ENCODE measurements around the gene CHIT1. TPM values are rescaled to one million over a fixed set of nuclear protein-coding genes. Genes with fewer than 3 reads are reported as not detected.

Gene CHIT1
- total RNA-seq, 8 experiments from 2014 or later: 0.07 to 2.4 (median 0.24) TPM

GRCh38 chr1:203174324-203174985 is 55.0 kb downstream of the CHIT1 start:
- Histone ChIP-seq H3K4me3 (no peak overlapping the region), H3K27ac (no peak overlapping the region), H3K4me1 (replicated peaks in 1 of 2) (peaks cover 18 to 28% of the 10 kb centered on the region in 2 donors)
- no peak for ATAC-seq (replicated peaks in 6 of 8)
- in situ Hi-C loops (cut with MboI; ENCODE audit: low pct_unique_long_range_greater_than_20kb in 2 of 9, low sequenced_read_pairs in 9 of 9, unreplicated experiment in 9 of 9): no loop called here
- WGBS, 10 experiments: 87 to 100% (median 92%) methylated on average over 2 to 11 of the region's 12 CpGs; no CpG with 5 or more reads in 3 of the 10 experiments

GRCh38 chr1:203173566-203173965 is 55.9 kb downstream of the CHIT1 start:
- no peak overlapping the region for H3K27ac ChIP-seq
- no peak overlapping the region for H3K4me3 ChIP-seq
- peak; percentile 27 to 75 (median 63) for ATAC-seq (replicated peaks in 6 of 8)
- in situ Hi-C loops (cut with MboI; ENCODE audit: low pct_unique_long_range_greater_than_20kb in 2 of 9, low sequenced_read_pairs in 9 of 9, unreplicated experiment in 9 of 9): no loop called here
- 3 to 86% (median 48%) methylated on average over 1 to 4 of the region's 5 CpGs; no CpG with 5 or more reads in 3 of the 10 experiments for WGBS, 10 experiments
- peaks cover 18 to 28% of the 10 kb centered on the region in 2 donors for H3K4me1 ChIP-seq (replicated peaks in 1 of 2)

- WGBS, 10 experiments: no CpG with 5 or more reads among the region's 2 CpGs
- Histone ChIP-seq H3K27ac (no peak overlapping the region), H3K4me1 (replicated peaks in 1 of 2) (peaks cover 13 to 25% of the 10 kb centered on the region in 2 donors), H3K4me3 (no peak overlapping the region)
- in situ Hi-C loops (cut with MboI; ENCODE audit: low pct_unique_long_range_greater_than_20kb in 2 of 9, low sequenced_read_pairs in 9 of 9, unreplicated experiment in 9 of 9): no loop called here
- ATAC-seq (replicated peaks in 6 of 8): peak in 1 of 8 experiments; percentile 3
These were observed 56.4 kb downstream of the CHIT1 start for GRCh38 chr1:203173011-203173555.

- Histone ChIP-seq H3K27ac (no peak overlapping the region), H3K4me1 (replicated peaks in 1 of 2) (peaks cover 9 to 24% of the 10 kb centered on the region in 2 donors), H3K4me3 (no peak overlapping the region)
- 57 to 75% (median 61%) methylated on average over 1 to 7 of the region's 8 CpGs; no CpG with 5 or more reads in 4 of the 10 experiments for WGBS, 10 experiments
- ATAC-seq (replicated peaks in 6 of 8): peak in 6 of 8 experiments; percentile 15 to 85 (median 38)
- in situ Hi-C loops (cut with MboI; ENCODE audit: low pct_unique_long_range_greater_than_20kb in 2 of 9, low sequenced_read_pairs in 9 of 9, unreplicated experiment in 9 of 9): no loop called here
These were observed 57.1 kb downstream of the CHIT1 start for GRCh38 chr1:203172184-203173010.

- in situ Hi-C loops (cut with MboI; ENCODE audit: low pct_unique_long_range_greater_than_20kb in 2 of 9, low sequenced_read_pairs in 9 of 9, unreplicated experiment in 9 of 9): no loop called here
- H3K27ac ChIP-seq: no peak overlapping the region
- ATAC-seq (replicated peaks in 6 of 8): no peak
- H3K4me1 ChIP-seq (replicated peaks in 1 of 2): peaks cover 9 to 27% of the 10 kb centered on the region in 2 donors
- 94 to 99% (median 98%) methylated on average over 4 to 12 of the region's 22 CpGs; no CpG with 5 or more reads in 4 of the 10 experiments for WGBS, 10 experiments
- H3K4me3 ChIP-seq: no peak overlapping the region
These were observed 57.9 kb downstream of the CHIT1 start for GRCh38 chr1:203171341-203172183.

GRCh38 chr1:203170625-203171330 is 58.7 kb downstream of the CHIT1 start:
- Histone ChIP-seq H3K27ac (no peak overlapping the region), H3K4me3 (no peak overlapping the region), H3K4me1 (replicated peaks in 1 of 2) (peaks cover 9 to 26% of the 10 kb centered on the region in 2 donors)
- 60 to 94% (median 76%) methylated on average over 1 to 7 of the region's 8 CpGs; no CpG with 5 or more reads in 4 of the 10 experiments for WGBS, 10 experiments
- in situ Hi-C loops (cut with MboI; ENCODE audit: low pct_unique_long_range_greater_than_20kb in 2 of 9, low sequenced_read_pairs in 9 of 9, unreplicated experiment in 9 of 9): no loop called here
- ATAC-seq (replicated peaks in 6 of 8): no peak

GRCh38 chr1:203169770-203170520 is 59.5 kb downstream of the CHIT1 start:
- in situ Hi-C loops (cut with MboI; ENCODE audit: low pct_unique_long_range_greater_than_20kb in 2 of 9, low sequenced_read_pairs in 9 of 9, unreplicated experiment in 9 of 9): no loop called here

GRCh38 chr1:203168991-203169390 is 60.5 kb downstream of the CHIT1 start:
- ATAC-seq (replicated peaks in 6 of 8): no peak
- Histone ChIP-seq H3K4me1 (replicated peaks in 1 of 2) (peaks cover 9 to 19% of the 10 kb centered on the region in 2 donors), H3K27ac (no peak overlapping the region), H3K4me3 (no peak overlapping the region)
- in situ Hi-C loops (cut with MboI; ENCODE audit: low pct_unique_long_range_greater_than_20kb in 2 of 9, low sequenced_read_pairs in 9 of 9, unreplicated experiment in 9 of 9): no loop called here
- WGBS, 10 experiments: 93 to 100% (median 99%) methylated on average over 1 to 6 of the region's 9 CpGs; no CpG with 5 or more reads in 6 of the 10 experiments

More at GRCh38 chr1:203169770-203170520, 59.5 kb downstream of the CHIT1 start:
- ATAC-seq (replicated peaks in 6 of 8): no peak
- 71 to 100% (median 92%) methylated on average over 4 to 12 of the region's 21 CpGs; no CpG with 5 or more reads in 2 of the 10 experiments for WGBS, 10 experiments
- no peak overlapping the region for H3K4me3 ChIP-seq
- H3K4me1 ChIP-seq (replicated peaks in 1 of 2): peaks cover 9 to 19% of the 10 kb centered on the region in 2 donors
- no peak overlapping the region for H3K27ac ChIP-seq

GRCh38 chr1:203168256-203168786 is 61.2 kb downstream of the CHIT1 start:
- no peak for ATAC-seq (replicated peaks in 6 of 8)
- 80 to 100% (median 92%) methylated on average over 1 to 12 of the region's 12 CpGs; no CpG with 5 or more reads in 2 of the 10 experiments for WGBS, 10 experiments
- H3K27ac ChIP-seq: no peak overlapping the region
- in situ Hi-C loops (cut with MboI; ENCODE audit: low pct_unique_long_range_greater_than_20kb in 2 of 9, low sequenced_read_pairs in 9 of 9, unreplicated experiment in 9 of 9): no loop called here
- no peak overlapping the region for H3K4me3 ChIP-seq
- peaks cover 9 to 14% of the 10 kb centered on the region in 2 donors for H3K4me1 ChIP-seq (replicated peaks in 1 of 2)

- H3K4me1 ChIP-seq (replicated peaks in 1 of 2): peaks cover 9 to 14% of the 10 kb centered on the region in 2 donors
- in situ Hi-C loops (cut with MboI; ENCODE audit: low pct_unique_long_range_greater_than_20kb in 2 of 9, low sequenced_read_pairs in 9 of 9, unreplicated experiment in 9 of 9): no loop called here
- WGBS, 10 experiments: 60 to 91% (median 82%) methylated on average over 1 to 4 of the region's 5 CpGs; no CpG with 5 or more reads in 6 of the 10 experiments
- no peak for ATAC-seq (replicated peaks in 6 of 8)
- no peak overlapping the region for H3K4me3 ChIP-seq
- H3K27ac ChIP-seq: no peak overlapping the region
These were observed 61.6 kb downstream of the CHIT1 start for GRCh38 chr1:203167913-203168200.
